Spleen (tissue), 7 donors: ENCODE measurements around the gene LIPE.
A peak's percentile ranks its signal among the peaks of the same experiment; 100 is the strongest.

Experiments
- CTCF ChIP-seq, 11 experiments: fragments of 200-600 bp in 7 of 11; fragments of 450-650 bp in 4 of 11; sonication (generic) in 4 of 11; IDR thresholded peaks in 8 of 11; conservative IDR thresholded peaks in 3 of 11; 1 replicate in 7 of 11; 2 replicates in 4 of 11; pipeline versions ENCODE4 v1.4.0 to v1.8.0; 2016 to 2021; ENCODE audit warnings: antibody characterized with exemption in 11 of 11, inconsistent platforms in 4 of 11, mild to moderate bottlenecking in 1 of 11
- POLR2A ChIP-seq, 3 donors: fragments of 450-650 bp; IDR thresholded peaks; one replicate each; pipeline ENCODE4 v1.5.1; 2017; ENCODE audit warnings: antibody characterized with exemption in 3 of 3, mild to moderate bottlenecking in 1 of 3
- POLR2AphosphoS5 ChIP-seq, 3 donors: sonication (generic); formaldehyde crosslinking; IDR thresholded peaks; one replicate each; pipeline ENCODE4 v1.5.1; 2017; ENCODE audit warnings: antibody characterized with exemption in 3 of 3
- donor health status: DM: no; HTN: no; CAD: no; lungs with moderate emphysema.
- donor health status: DM: no; HTN: no; CAD: no.
- donor health status: DM: no; HTN: no; CAD: no.

- TF ChIP-seq POLR2A (IDR thresholded peaks at IDR 0.05): no peak
- no peak for TF ChIP-seq CTCF (IDR thresholded peaks at IDR 0.05 in 8 of 11, conservative IDR thresholded peaks at IDR 0.05 in 3 of 11)
- peak in 2 of 3 donors; percentile 20 to 45 for TF ChIP-seq POLR2AphosphoS5 (IDR thresholded peaks at IDR 0.05)
These were observed 19.9 kb downstream of the LIPE start for GRCh38 chr19:42407085-42407815.
